H1 (cell line): ENCODE data around the gene PCDHB16. TPM values are rescaled to one million over a fixed set of nuclear protein-coding genes. Genes with fewer than 3 reads are reported as not detected.

Experiments
- CTCF ChIA-PET: fragments of 300-600 bp; sonication (Branson Sonifier 250); formaldehyde crosslinking; loops from one replicate; lab custom pipeline; 2021; ENCODE audit not compliant: partially characterized antibody; lab: Charles Lee
- POLR2A ChIA-PET: fragments of 300-600 bp; sonication (Branson Sonifier 250); formaldehyde crosslinking; loops from one replicate; lab custom pipeline; 2021; ENCODE audit warnings: inconsistent platforms; ENCODE audit not compliant: partially characterized antibody; lab: Charles Lee
- DNase-seq, 2 experiments: peaks; one replicate each; pipeline versions ENCODE4 v3.0.0 to v3.0.0-alpha.2; 2010 to 2022; ENCODE audit warnings: low spot score in 2 of 2, low read depth in 1 of 2, mixed read lengths in 1 of 2
- FAIRE-seq: peaks from 2 replicates; lab custom pipeline; 2011; peaks lifted over from hg19 to GRCh38; lab: Jason Lieb, UNC
- H2AFZ ChIP-seq: 2 replicates; pipeline ENCODE4 v1.8.1; 2012; ENCODE audit warnings: low read length, inconsistent platforms
- H2AK5ac ChIP-seq: 2 replicates; pipeline ENCODE4 v1.6.1; 2013; ENCODE audit warnings: low read depth, low read length
- H2BK120ac ChIP-seq: replicated peaks from 2 replicates; pipeline ENCODE3; 2013; ENCODE audit warnings: low read depth, low read length, inconsistent platforms
- H2BK12ac ChIP-seq: 2 replicates; pipeline ENCODE4 v1.6.1; 2013; ENCODE audit warnings: low read depth, low read length
- H2BK15ac ChIP-seq: 2 replicates; pipeline ENCODE4 v1.6.1; 2013; ENCODE audit warnings: low read length
- H2BK20ac ChIP-seq: 2 replicates; pipeline ENCODE4 v1.6.1; 2013; ENCODE audit warnings: low read length
- H2BK5ac ChIP-seq: 2 replicates; pipeline ENCODE4 v1.6.1; 2013; ENCODE audit warnings: low read depth, low read length
- H3K14ac ChIP-seq: 2 replicates; pipeline ENCODE4 v1.6.1; 2013; ENCODE audit warnings: inconsistent platforms; ENCODE audit not compliant: insufficient read length
- H3K18ac ChIP-seq: 2 replicates; pipeline ENCODE4 v1.6.1; 2013; ENCODE audit warnings: low read length; ENCODE audit errors: extremely low read depth
- H3K23ac ChIP-seq: 2 replicates; pipeline ENCODE4 v1.6.1; 2013; ENCODE audit warnings: inconsistent platforms; ENCODE audit not compliant: insufficient read length
- H3K23me2 ChIP-seq: 2 replicates; pipeline ENCODE4 v1.6.1; 2013; ENCODE audit warnings: low read depth, low read length
- H3K27ac ChIP-seq: 2 replicates; pipeline ENCODE4 v1.6.1; 2011; ENCODE audit warnings: low read depth, low read length, inconsistent platforms
- H3K27me3 ChIP-seq, 4 experiments: replicated peaks in 1 of 4; 1 replicate in 1 of 4; 2 replicates in 3 of 4; pipeline versions ENCODE4 v1.6.1 to v1.8.1; 2011 to 2013; ENCODE audit warnings: low read length in 3 of 4, mild to moderate bottlenecking in 3 of 4, inconsistent platforms in 2 of 4, mixed read lengths in 2 of 4, moderate library complexity in 1 of 4; ENCODE audit not compliant: control insufficient read depth in 3 of 4, insufficient read depth in 3 of 4; ENCODE audit errors: extremely low read depth in 1 of 4
- H3K36me3 ChIP-seq, 4 experiments: 2 replicates each; pipeline versions ENCODE4 v1.6.1 to v1.8.1; 2011 to 2013; ENCODE audit warnings: mild to moderate bottlenecking in 4 of 4, low read length in 3 of 4, moderate library complexity in 2 of 4, control low read depth in 1 of 4, inconsistent platforms in 1 of 4; ENCODE audit not compliant: insufficient read depth in 4 of 4, control insufficient read depth in 2 of 4
- H3K4ac ChIP-seq: replicated peaks from 2 replicates; pipeline ENCODE3; 2013; ENCODE audit warnings: low read length, low read depth, mixed read lengths, inconsistent platforms; ENCODE audit not compliant: insufficient read length
- H3K4me1 ChIP-seq, 4 experiments: replicated peaks in 1 of 4; 1 replicate in 1 of 4; 2 replicates in 3 of 4; pipeline versions ENCODE4 v1.6.1 to v1.8.1; 2011 to 2013; ENCODE audit warnings: low read length in 3 of 4, inconsistent platforms in 2 of 4, mixed read lengths in 1 of 4; ENCODE audit not compliant: insufficient read depth in 4 of 4, control insufficient read depth in 3 of 4
- H3K4me2 ChIP-seq, 2 experiments: 2 replicates each; pipeline versions ENCODE4 v1.6.1 to v1.8.1; 2011 to 2013; ENCODE audit warnings: low read depth in 2 of 2, low read length in 2 of 2, control low read depth in 1 of 2, inconsistent platforms in 1 of 2, mild to moderate bottlenecking in 1 of 2; ENCODE audit not compliant: insufficient read depth in 1 of 2
- H3K4me3 ChIP-seq, 4 experiments: fragments of 200-600, 300-600 bp in 1 of 4; sonication (generic), shearing (Covaris generic), sonication (Bioruptor Twin) in 1 of 4; 2 replicates each; pipeline versions ENCODE4 v1.5.1 to v1.8.1; 2011 to 2016; ENCODE audit warnings: low read length in 4 of 4, low read depth in 3 of 4, control low read depth in 2 of 4, inconsistent platforms in 2 of 4, mild to moderate bottlenecking in 2 of 4, mixed read lengths in 1 of 4, moderate library complexity in 1 of 4; ENCODE audit not compliant: insufficient read depth in 2 of 4; ENCODE audit errors: extremely low read depth in 1 of 4
- H3K56ac ChIP-seq: replicated peaks from 2 replicates; pipeline ENCODE3; 2013; ENCODE audit warnings: low read depth, mild to moderate bottlenecking, mixed read lengths, low read length, inconsistent platforms; ENCODE audit not compliant: insufficient read length
- H3K79me1 ChIP-seq: 2 replicates; pipeline ENCODE4 v1.6.1; 2013; ENCODE audit warnings: low read depth, low read length, control low read depth
- H3K79me2 ChIP-seq, 2 experiments: 2 replicates each; pipeline versions ENCODE4 v1.6.1 to v1.8.1; 2012 to 2013; ENCODE audit warnings: low read length in 2 of 2, mild to moderate bottlenecking in 2 of 2, inconsistent platforms in 1 of 2; ENCODE audit not compliant: insufficient read depth in 2 of 2, control insufficient read depth in 1 of 2
- H3K9ac ChIP-seq, 4 experiments: replicated peaks in 1 of 4; 1 replicate in 1 of 4; 2 replicates in 3 of 4; pipeline versions ENCODE4 v1.6.1 to v1.8.1; 2011 to 2013; ENCODE audit warnings: low read depth in 3 of 4, low read length in 3 of 4, control low read depth in 2 of 4, mild to moderate bottlenecking in 2 of 4, moderate library complexity in 2 of 4, inconsistent platforms in 1 of 4; ENCODE audit errors: extremely low read depth in 1 of 4
- H3K9me3 ChIP-seq, 2 experiments: 2 replicates each; pipeline versions ENCODE4 v1.6.1 to v1.8.1; 2012 to 2013; ENCODE audit warnings: mild to moderate bottlenecking in 2 of 2, moderate library complexity in 2 of 2, control low read depth in 1 of 2, inconsistent platforms in 1 of 2, low read depth in 1 of 2, low read length in 1 of 2, mixed read lengths in 1 of 2; ENCODE audit not compliant: insufficient read depth in 2 of 2
- H4K20me1 ChIP-seq, 2 experiments: replicated peaks in 1 of 2; 2 replicates each; pipeline versions ENCODE3 to v1.8.1; 2011 to 2013; ENCODE audit warnings: inconsistent platforms in 2 of 2, low read length in 2 of 2, mild to moderate bottlenecking in 1 of 2; ENCODE audit not compliant: insufficient read depth in 2 of 2, control insufficient read depth in 1 of 2
- H4K5ac ChIP-seq: 2 replicates; pipeline ENCODE4 v1.6.1; 2013; ENCODE audit warnings: low read length, low read depth, mixed read lengths, inconsistent platforms; ENCODE audit not compliant: insufficient read length
- H4K8ac ChIP-seq: 2 replicates; pipeline ENCODE4 v1.8.0; 2013; ENCODE audit warnings: mild to moderate bottlenecking, moderate library complexity, low read length, inconsistent platforms; ENCODE audit not compliant: insufficient read depth; ENCODE audit errors: extremely low read depth
- H4K91ac ChIP-seq: replicated peaks from 2 replicates; pipeline ENCODE3; 2013; ENCODE audit warnings: low read length, mixed read lengths, inconsistent platforms; ENCODE audit not compliant: insufficient read length
- BRCA1 ChIP-seq: IDR thresholded peaks from 2 replicates; pipeline ENCODE4 v1.6.1; 2012; ENCODE audit warnings: low read depth, low read length, improper control_type of control experiment
- MAX ChIP-seq: IDR thresholded peaks from 2 replicates; pipeline ENCODE4 v1.6.1; 2012; ENCODE audit warnings: inconsistent platforms
- POLR2AphosphoS5 ChIP-seq: IDR thresholded peaks from 2 replicates; pipeline ENCODE4 v1.6.1; 2011; ENCODE audit warnings: low read depth, low read length
- SIRT6 ChIP-seq: IDR thresholded peaks from one replicate; pipeline ENCODE4 v1.7.1; 2012; ENCODE audit warnings: low read length, inconsistent platforms
- SIX5 ChIP-seq: IDR thresholded peaks from 2 replicates; pipeline ENCODE4 v1.6.1; 2011; ENCODE audit warnings: mild to moderate bottlenecking, low read depth, low read length
- TBP ChIP-seq: IDR thresholded peaks from 2 replicates; pipeline ENCODE4 v1.6.1; 2011; ENCODE audit warnings: low read depth, low read length, improper control_type of control experiment
- WGBS, 2 experiments: shearing (Covaris generic) in 1 of 2; methylation state at CpG; one replicate each; pipeline versions ENCODE4 v1.1.6 to v1.1.7; 2013 to 2015; ENCODE audit warnings: low lambda C conversion rate in 2 of 2, mixed read lengths in 2 of 2, inconsistent platforms in 1 of 2, low coverage in 1 of 2, missing lambda C conversion rate in 1 of 2; ENCODE audit not compliant: insufficient replicate concordance in 2 of 2, insufficient coverage in 1 of 2, insufficient read length in 1 of 2; ENCODE audit errors: extremely low coverage in 1 of 2, missing lambda C conversion rate in 1 of 2; 5-methylcytosine and 5-hydroxymethylcytosine counted together
- polyA plus RNA-seq, 7 experiments: library from polyadenylated mRNA; depleted of rRNA in 3 of 7; stranded (reverse) in 5 of 7; unstranded in 2 of 7; fragments of >200 nt in 5 of 7; fragments of 200-250 nt in 2 of 7; gene quantifications; 1 replicate in 5 of 7; 2 replicates in 1 of 7; 4 replicates in 1 of 7; pipeline versions ENCODE4 v1.2.1 to v1.2.3, GENCODE V29; 2011 to 2013; ENCODE audit warnings: missing spikeins in 2 of 7, mixed read lengths in 2 of 7
- total RNA-seq: library from RNA; stranded (reverse); fragmentation: NEBNext Ultra II Directional; extraction: Animal tissue kit (Norgen Biotek cat#: 25700); gene quantifications from 2 replicates; pipeline ENCODE4 v1.2.1, GENCODE V29; 2021

Gene PCDHB16
- total and polyA plus RNA-seq, 2 of the 8 experiments (the other 6 are each of a cell fraction or from before 2014, with no cell fraction given): 2.2 to 5.2 TPM

GRCh38 chr5:141180313-141180712 is 1.9 kb upstream of the PCDHB16 start:
- no peak overlapping the region for H3K27ac ChIP-seq
- H3K14ac ChIP-seq: no peak overlapping the region
- no peaks in the 10 kb centered on the region for H3K79me1 ChIP-seq
- no peak overlapping the region for H4K5ac ChIP-seq
- no peaks in the 10 kb centered on the region; a peak in 1 of 4 replicates for H3K9me3 ChIP-seq
- H3K79me2 ChIP-seq: no peaks in the 10 kb centered on the region
- H3K4ac ChIP-seq: no peak overlapping the region
- no peak overlapping the region for H3K4me2 ChIP-seq
- no peak overlapping the region for H2AK5ac ChIP-seq
- CTCF ChIA-PET: interaction anchor here (1.1 to 3.4 kb wide), 4 partner anchors 11 to 233 kb away, joined by 3 to 44 read pairs (median 22); partner anchors contain the start of genes PCDHB10, PCDHB14 and PCDHGA10
- no peak overlapping the region for H3K9ac ChIP-seq
- no peaks in the 10 kb centered on the region for H4K20me1 ChIP-seq
- no peak overlapping the region for H2BK12ac ChIP-seq
- 87% methylated on average over 1 of the region's 1 CpG; no CpG with 5 or more reads in 1 of the 2 experiments for WGBS, 2 experiments
- no peak overlapping the region for H3K23ac ChIP-seq
- H3K4me3 ChIP-seq: no peak overlapping the region
- POLR2A ChIA-PET: no interaction called here
- H3K23me2 ChIP-seq: no peaks in the 10 kb centered on the region
- no peak overlapping the region for H3K18ac ChIP-seq
- DNase-seq (no peak), FAIRE-seq (no peak)
- H2BK5ac ChIP-seq: no peak overlapping the region
- H3K27me3 ChIP-seq: no peaks in the 10 kb centered on the region
- no peak overlapping the region for H4K91ac ChIP-seq
- H4K8ac ChIP-seq: no peak overlapping the region
- no peak overlapping the region for H2AFZ ChIP-seq
- no peak overlapping the region for H2BK20ac ChIP-seq
- H2BK15ac ChIP-seq: no peak overlapping the region
- H3K4me1 ChIP-seq: no peaks in the 10 kb centered on the region
- TF ChIP-seq POLR2AphosphoS5: no peak
- no peak for TF ChIP-seq MAX
- no peak for TF ChIP-seq TBP
- no peak for TF ChIP-seq BRCA1
- TF ChIP-seq SIRT6: no peak
- no peak for TF ChIP-seq SIX5
- H3K56ac ChIP-seq: no peak overlapping the region
- H2BK120ac ChIP-seq: no peak overlapping the region
- no peaks in the 10 kb centered on the region for H3K36me3 ChIP-seq
